Prostate gland (tissue), 2 donors: Measurements from ENCODE around the gene ALKBH5. TPM values are rescaled to one million over a fixed set of nuclear protein-coding genes. Genes with fewer than 3 reads are reported as not detected.
"Not testable (repeated sequence)": the region's sequence is repeated elsewhere in the genome, so short reads cannot be mapped to it uniquely, and the experiment has no call there.

Experiments used
- DNase-seq: peaks from one replicate; pipeline ENCODE4 v3.0.0-alpha.2; 2019; ENCODE audit warnings: low spot score
- H3K27ac ChIP-seq, 2 donors: fragments of 200-600 bp; sonication (generic); 2 replicates each; pipeline ENCODE4 v1.5.1; 2017 to 2019
- H3K27me3 ChIP-seq: fragments of 200-600 bp; sonication (generic); replicated peaks from 2 replicates; pipeline ENCODE4 v1.5.1; 2019; ENCODE audit not compliant: insufficient read depth
- H3K36me3 ChIP-seq, 2 donors: fragments of 200-600 bp; sonication (generic); 1 replicate in 1 of 2; 2 replicates in 1 of 2; pipeline versions ENCODE4 v1.5.1 to v1.8.1; 2017 to 2019
- H3K4me1 ChIP-seq: fragments of 200-600 bp; sonication (generic); replicated peaks from 2 replicates; pipeline ENCODE4 v1.5.1; 2019
- H3K4me3 ChIP-seq, 2 donors: fragments of 200-600 bp; sonication (generic); 2 replicates each; pipeline ENCODE4 v1.5.1; 2017 to 2019
- H3K9me3 ChIP-seq: fragments of 200-600 bp; sonication (generic); 2 replicates; pipeline ENCODE4 v1.5.1; 2017
- POLR2A ChIP-seq: fragments of 450-650 bp; IDR thresholded peaks from one replicate; pipeline ENCODE4 v1.6.1; 2016; ENCODE audit warnings: antibody characterized with exemption, mild to moderate bottlenecking
- POLR2AphosphoS5 ChIP-seq: sonication (generic); formaldehyde crosslinking; IDR thresholded peaks from one replicate; pipeline ENCODE4 v1.6.1; 2017; ENCODE audit warnings: antibody characterized with exemption
- WGBS: methylation state at CpG from one replicate; pipeline ENCODE4 v1.1.5; 2018; 5-methylcytosine and 5-hydroxymethylcytosine counted together
- intact Hi-C: fragments of 100-400 bp; cut with DNase I; formaldehyde crosslinking; loops from one replicate; pipeline ENCODE4 v1.14.2; 2022
- total RNA-seq, 2 donors: library from RNA; depleted of rRNA; stranded (reverse); fragments of >200 nt; gene quantifications; one replicate each; pipeline ENCODE4 v1.1.0, GENCODE V29; 2016
- TF ChIP-seq, protein P1 (sequence below), 4 experiments: fragments of 200-600 bp in 2 of 4; fragments of 450-650 bp in 2 of 4; sonication (generic) in 2 of 4; IDR thresholded peaks; 1 replicate in 3 of 4; 2 replicates in 1 of 4; pipeline ENCODE4 v1.5.1; 2016 to 2019; ENCODE audit warnings: antibody characterized with exemption in 4 of 4, mild to moderate bottlenecking in 2 of 4, moderate library complexity in 2 of 4

ALKBH5 gene
- total RNA-seq, 2 donors from 2014 or later: 132 to 230 TPM

- Histone ChIP-seq H3K27me3 (no peaks in the 10 kb centered on the region), H3K36me3 (peaks cover 7 to 21% of the 10 kb centered on the region in 2 donors), H3K27ac (no peak overlapping the region), H3K4me1 (no peaks in the 10 kb centered on the region), H3K4me3 (no peak overlapping the region), H3K9me3 (no peaks in the 10 kb centered on the region)
- DNase-seq: no peak
- intact Hi-C loops: no loop called here
- WGBS: 89% methylated on average over 19 of the region's 19 CpGs
- TF ChIP-seq POLR2A: no peak
- TF ChIP-seq, protein P1, sequence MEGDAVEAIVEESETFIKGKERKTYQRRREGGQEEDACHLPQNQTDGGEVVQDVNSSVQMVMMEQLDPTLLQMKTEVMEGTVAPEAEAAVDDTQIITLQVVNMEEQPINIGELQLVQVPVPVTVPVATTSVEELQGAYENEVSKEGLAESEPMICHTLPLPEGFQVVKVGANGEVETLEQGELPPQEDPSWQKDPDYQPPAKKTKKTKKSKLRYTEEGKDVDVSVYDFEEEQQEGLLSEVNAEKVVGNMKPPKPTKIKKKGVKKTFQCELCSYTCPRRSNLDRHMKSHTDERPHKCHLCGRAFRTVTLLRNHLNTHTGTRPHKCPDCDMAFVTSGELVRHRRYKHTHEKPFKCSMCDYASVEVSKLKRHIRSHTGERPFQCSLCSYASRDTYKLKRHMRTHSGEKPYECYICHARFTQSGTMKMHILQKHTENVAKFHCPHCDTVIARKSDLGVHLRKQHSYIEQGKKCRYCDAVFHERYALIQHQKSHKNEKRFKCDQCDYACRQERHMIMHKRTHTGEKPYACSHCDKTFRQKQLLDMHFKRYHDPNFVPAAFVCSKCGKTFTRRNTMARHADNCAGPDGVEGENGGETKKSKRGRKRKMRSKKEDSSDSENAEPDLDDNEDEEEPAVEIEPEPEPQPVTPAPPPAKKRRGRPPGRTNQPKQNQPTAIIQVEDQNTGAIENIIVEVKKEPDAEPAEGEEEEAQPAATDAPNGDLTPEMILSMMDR (IDR thresholded peaks at IDR 0.05): no peak
- TF ChIP-seq POLR2AphosphoS5: no peak
Observed at GRCh38 chr17:18208092-18208491, 24.5 kb downstream of the ALKBH5 start.

- no peak for TF ChIP-seq POLR2A
- WGBS: 56% methylated on average over 7 of the region's 7 CpGs
- no peaks in the 10 kb centered on the region for H3K4me1 ChIP-seq
- no peak overlapping the region for H3K27ac ChIP-seq
- DNase-seq: no peak
- H3K36me3 ChIP-seq: peaks cover 7 to 11% of the 10 kb centered on the region in 2 donors
- intact Hi-C loops: no loop called here
- no peaks in the 10 kb centered on the region for H3K27me3 ChIP-seq
- no peaks in the 10 kb centered on the region for H3K9me3 ChIP-seq
- H3K4me3 ChIP-seq: no peak overlapping the region
Observed at GRCh38 chr17:18213666-18214270, 30.1 kb downstream of the ALKBH5 start.

- DNase-seq, H3K36me3 ChIP-seq, H3K27ac ChIP-seq, H3K4me1 ChIP-seq, H3K27me3 ChIP-seq, intact Hi-C loops, H3K9me3 ChIP-seq, H3K4me3 ChIP-seq: not testable (repeated sequence)
- WGBS: 80% methylated on average over 11 of the region's 11 CpGs
Observed at GRCh38 chr17:18216906-18217305, 33.3 kb downstream of the ALKBH5 start.

- no peak overlapping the region for H3K4me3 ChIP-seq
- TF ChIP-seq, protein P1 (IDR thresholded peaks at IDR 0.05): peak; percentile 50 to 81 (median 70)
- TF ChIP-seq POLR2A: no peak
- H3K4me1 ChIP-seq: no peaks in the 10 kb centered on the region
- H3K27ac ChIP-seq: no peak overlapping the region
- intact Hi-C loops: no loop called here
- DNase-seq: peak; percentile 58
- no peaks in the 10 kb centered on the region for H3K9me3 ChIP-seq
- WGBS: 22% methylated on average over 6 of the region's 6 CpGs
- H3K27me3 ChIP-seq: no peaks in the 10 kb centered on the region
- no peaks in the 10 kb centered on the region for H3K36me3 ChIP-seq
Observed at GRCh38 chr17:18217412-18218015, 33.9 kb downstream of the ALKBH5 start.

- no peak for DNase-seq
- no peak overlapping the region for H3K27ac ChIP-seq
- intact Hi-C loops: no loop called here
Observed at GRCh38 chr17:18218756-18219415, 35.3 kb downstream of the ALKBH5 start.

More at GRCh38 chr17:18218756-18219415, 35.3 kb downstream of the ALKBH5 start:
- TF ChIP-seq POLR2AphosphoS5 (no peak), POLR2A (no peak)
- TF ChIP-seq, protein P1 (IDR thresholded peaks at IDR 0.05): no peak
- Histone ChIP-seq H3K4me3 (no peak overlapping the region), H3K9me3 (no peaks in the 10 kb centered on the region), H3K4me1 (no peaks in the 10 kb centered on the region), H3K27me3 (no peaks in the 10 kb centered on the region), H3K36me3 (no peaks in the 10 kb centered on the region)
- WGBS: 53% methylated on average over 4 of the region's 4 CpGs
